ENCODE results near the gene MICAL3.

- TF ChIP-seq ARNTL (CRISPR knock-in tag; IDR thresholded peaks at IDR 0.05; ENCODE audit: borderline replicate concordance, low read depth) (no peak), OSR1 (CRISPR knock-in tag; IDR thresholded peaks at IDR 0.05) (no peak), CREB5 (CRISPR knock-in tag; IDR thresholded peaks at IDR 0.05; ENCODE audit: low read depth) (no peak), PATZ1 (CRISPR knock-in tag; IDR thresholded peaks at IDR 0.05; ENCODE audit: borderline replicate concordance) (no peak), RARB (CRISPR knock-in tag; IDR thresholded peaks at IDR 0.05) (no peak), CSDC2 (CRISPR knock-in tag; IDR thresholded peaks at IDR 0.05) (no peak), BACH2 (CRISPR knock-in tag; IDR thresholded peaks at IDR 0.05; ENCODE audit: borderline replicate concordance) (no peak), SNAI2 (CRISPR knock-in tag; IDR thresholded peaks at IDR 0.05) (no peak)
These were observed 111.2 kb downstream of the MICAL3 start for GRCh38 chr22:17912945-17913721.
